Measurements from ENCODE around the gene CLCN2. TPM values are rescaled to one million over a fixed set of nuclear protein-coding genes. Genes with fewer than 3 reads are reported as not detected.

CLCN2 gene
- 4.1 and 6.9 TPM in 2 replicates for total RNA-seq

DNA sequence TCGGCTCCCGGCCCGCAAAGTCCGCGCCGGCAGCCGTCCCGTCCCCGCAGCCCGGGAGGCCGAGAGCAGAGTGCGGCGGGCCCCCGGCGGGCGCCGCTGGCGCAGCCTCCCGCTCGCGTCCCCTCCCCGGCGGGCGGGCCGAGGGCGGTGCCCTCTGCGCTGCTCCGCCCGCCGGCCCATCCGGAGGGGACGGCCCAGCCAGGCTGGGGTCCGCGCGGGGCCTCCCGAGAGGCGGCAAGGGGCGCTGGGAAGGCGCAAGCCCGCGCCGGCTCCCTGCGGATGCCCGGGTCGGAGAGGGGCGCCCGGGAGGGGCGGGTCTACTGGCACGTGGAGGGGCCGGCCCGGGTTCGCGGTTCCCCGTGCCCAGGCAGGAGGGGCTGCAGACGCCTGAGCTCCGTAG is at the start of gene CLCN2, which contains the start of gene POLR2H:
TSS of gene CLCN2 (minus strand) at position 74 of the 400 bp plus-strand sequence. CDS start 126 bp downstream, outside the sequence.
TSS of gene POLR2H (plus strand) at position 179 of the 400 bp plus-strand sequence. CDS start 1,783 bp downstream, outside the sequence.

GRCh38 chr3:184379358-184380184 is 18.2 kb upstream of the CLCN2 start, which contains the start of gene CHRD:
Gene CHRD, plus strand, starts transcription at chr3:184380054. Its CDS starts 265 bp downstream, at chr3:184380319.

GRCh38 chr3:184377882-184378445 is 16.6 kb upstream of the CLCN2 start, which contains the start of gene THPO:
Gene THPO, minus strand, starts transcription at chr3:184378207. Its CDS starts 1,948 bp downstream, at chr3:184376259.

GRCh38 chr3:184337399-184337714 is 24.0 kb downstream of the CLCN2 start, which contains the start of gene FAM131A:
Gene FAM131A, plus strand, starts transcription at chr3:184337600. Its CDS starts 31 bp downstream, at chr3:184337631.

DNA sequence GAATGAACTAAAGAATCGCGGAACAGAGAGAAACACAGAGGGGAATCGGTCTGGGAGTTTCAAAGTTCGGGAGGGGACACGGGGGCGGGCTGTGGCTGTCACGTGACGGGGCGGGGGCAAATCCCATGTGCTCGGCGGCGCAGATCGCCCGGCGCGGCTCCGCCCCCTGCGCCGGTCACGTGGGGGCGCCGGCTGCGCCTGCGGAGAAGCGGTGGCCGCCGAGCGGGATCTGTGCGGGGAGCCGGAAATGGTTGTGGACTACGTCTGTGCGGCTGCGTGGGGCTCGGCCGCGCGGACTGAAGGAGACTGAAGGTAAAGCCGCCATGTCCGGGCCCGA is 47.1 kb downstream of the CLCN2 start, which contains the start of gene EIF4G1:
TSS of gene EIF4G1 (plus strand) at position 244 of the 337 bp plus-strand sequence. CDS start 1,191 bp downstream, outside the sequence.

GRCh38 chr3:184298759-184299487 is 62.5 kb downstream of the CLCN2 start, which contains the start of gene PSMD2:
Gene PSMD2, plus strand, starts transcription at chr3:184299241. Its CDS starts 26 bp downstream, at chr3:184299267.

Other genes with a start within 250 kb of the CLCN2 start
- 25.0 and 32.1 TPM in 2 replicates for gene EIF2B5, start 226.2 kb downstream of the CLCN2 start, total RNA-seq
- 29.1 and 53.8 TPM in 2 replicates for gene DVL3, start 206.2 kb downstream of the CLCN2 start, total RNA-seq
- gene AP2M1, start 186.8 kb downstream of the CLCN2 start, total RNA-seq = 374 and 506 TPM in 2 replicates
- gene ABCF3, start 175.4 kb downstream of the CLCN2 start, total RNA-seq = 47.3 and 89.0 TPM in 2 replicates
- not detected in 2 replicates for gene VWA5B2, start 132.0 kb downstream of the CLCN2 start, total RNA-seq
- 24.0 and 25.3 TPM in 2 replicates for gene ALG3, start 112.6 kb downstream of the CLCN2 start, total RNA-seq
- gene EEF1AKMT4, start 111.9 kb downstream of the CLCN2 start, total RNA-seq = 0.87 and 2.0 TPM in 2 replicates
- gene CAMK2N2, start 100.1 kb downstream of the CLCN2 start, total RNA-seq = not detected in 2 replicates
- gene ECE2, start 85.6 kb downstream of the CLCN2 start, total RNA-seq = under 0.01 TPM in 1 of 2 replicates, not detected in the other
- gene PSMD2, start 62.4 kb downstream of the CLCN2 start, total RNA-seq = 403 and 574 TPM in 2 replicates
- gene EIF4G1, start 47.0 kb downstream of the CLCN2 start, total RNA-seq = 315 and 337 TPM in 2 replicates
- gene FAM131A, start 24.0 kb downstream of the CLCN2 start, total RNA-seq = 25.7 and 33.4 TPM in 2 replicates
- 52.3 and 98.0 TPM in 2 replicates for gene POLR2H, start 105 bp upstream of the CLCN2 start, total RNA-seq
- gene THPO, start 16.6 kb upstream of the CLCN2 start, total RNA-seq = 0.15 and 0.83 TPM in 2 replicates
- gene CHRD, start 18.4 kb upstream of the CLCN2 start, total RNA-seq = 0.73 and 2.6 TPM in 2 replicates
- gene EPHB3, start 200.2 kb upstream of the CLCN2 start, total RNA-seq = 12.4 and 18.0 TPM in 2 replicates

Data from smooth muscle cell of trachea (primary cell).